HG02610 (cell line): Measurements from ENCODE around the gene ZNF138.
"Not testable (repeated sequence)": the region's sequence is repeated elsewhere in the genome, so short reads cannot be mapped to it uniquely, and the experiment has no call there.

Experiments
- ATAC-seq: cut with Tn5 transposase; IDR thresholded peaks from one replicate; pipeline ENCODE4 v1.9.1; 2021; ENCODE audit warnings: mild to moderate bottlenecking, moderate library complexity; ENCODE audit not compliant: unreplicated experiment

ZNF138 gene

GRCh38 chr7:64838051-64838450, 43.8 kb downstream of the ZNF138 start:
- not testable (repeated sequence) for ATAC-seq

- ATAC-seq = no peak
Observed at GRCh38 chr7:64838691-64839090, 44.5 kb downstream of the ZNF138 start.

- ATAC-seq = no peak
Observed at GRCh38 chr7:64839910-64840309, 45.7 kb downstream of the ZNF138 start.

- ATAC-seq = no peak
Observed at GRCh38 chr7:64849250-64849923, 55.2 kb downstream of the ZNF138 start.

- no peak for ATAC-seq
Observed at GRCh38 chr7:64849924-64850499, 55.8 kb downstream of the ZNF138 start.

- no peak for ATAC-seq
Observed at GRCh38 chr7:64853679-64854078, 59.5 kb downstream of the ZNF138 start.

GRCh38 chr7:64854969-64855368, 60.7 kb downstream of the ZNF138 start:
- no peak for ATAC-seq

GRCh38 chr7:64863021-64863420, 68.8 kb downstream of the ZNF138 start:
- ATAC-seq = no peak

GRCh38 chr7:64863530-64863929, 69.3 kb downstream of the ZNF138 start:
- ATAC-seq = not testable (repeated sequence)

- ATAC-seq = no peak
Observed at GRCh38 chr7:64863969-64864368, 69.7 kb downstream of the ZNF138 start.

GRCh38 chr7:64867863-64868440, 73.7 kb downstream of the ZNF138 start:
- ATAC-seq = no peak

GRCh38 chr7:64868499-64868898, 74.3 kb downstream of the ZNF138 start:
- no peak for ATAC-seq

GRCh38 chr7:64869121-64869725, 75.0 kb downstream of the ZNF138 start:
- ATAC-seq = no peak

- ATAC-seq = no peak
Observed at GRCh38 chr7:64869912-64870562, 75.8 kb downstream of the ZNF138 start.

GRCh38 chr7:64870656-64871055, 76.4 kb downstream of the ZNF138 start:
- no peak for ATAC-seq

- no peak for ATAC-seq
Observed at GRCh38 chr7:64871761-64872160, 77.5 kb downstream of the ZNF138 start.

- ATAC-seq = no peak
Observed at GRCh38 chr7:64872351-64873154, 78.3 kb downstream of the ZNF138 start.

GRCh38 chr7:64873155-64873500, 78.9 kb downstream of the ZNF138 start:
- ATAC-seq = no peak

GRCh38 chr7:64873517-64873916, 79.3 kb downstream of the ZNF138 start:
- ATAC-seq = no peak

GRCh38 chr7:64874114-64874513, 79.9 kb downstream of the ZNF138 start:
- no peak for ATAC-seq
